GM13977 (cell line): ENCODE measurements around the gene PLSCR4.
A peak's percentile ranks its signal among the peaks of the same experiment; 100 is the strongest.

Experiments used
- DNase-seq: peaks from one replicate; pipeline ENCODE4 v3.0.0; 2012; ENCODE audit warnings: low spot score
- CTCF ChIP-seq: IDR thresholded peaks from 2 replicates; pipeline ENCODE4 v1.5.1; 2012; ENCODE audit warnings: mild to moderate bottlenecking, control low read depth; ENCODE audit not compliant: insufficient read depth; ENCODE audit errors: extremely low read depth, missing control alignments
- in situ Hi-C: fragments of 300-500 bp; cut with MboI; formaldehyde crosslinking; loops from one replicate; pipeline ENCODE4 v1.12.0; 2022; ENCODE audit warnings: low sequenced_read_pairs, low pct_unique_long_range_greater_than_20kb, mixed read lengths, inconsistent platforms; ENCODE audit not compliant: unreplicated experiment

The PLSCR4 gene

GRCh38 chr3:146164506-146164905, 86.4 kb downstream of the PLSCR4 start:
- TF ChIP-seq CTCF = no peak
- DNase-seq = no peak
- in situ Hi-C loops = no loop called here

- no peak for TF ChIP-seq CTCF
- no peak for DNase-seq
- in situ Hi-C loops = no loop called here
Observed at GRCh38 chr3:146164071-146164470, 86.8 kb downstream of the PLSCR4 start.

GRCh38 chr3:146163584-146163983, 87.3 kb downstream of the PLSCR4 start:
- no peak for DNase-seq
- in situ Hi-C loops = no loop called here
- no peak for TF ChIP-seq CTCF

GRCh38 chr3:146162561-146162960, 88.3 kb downstream of the PLSCR4 start:
- in situ Hi-C loops = no loop called here
- no peak for DNase-seq
- TF ChIP-seq CTCF = no peak

GRCh38 chr3:146161663-146162002, 89.3 kb downstream of the PLSCR4 start:
- no peak for TF ChIP-seq CTCF
- DNase-seq = no peak
- in situ Hi-C loops = no loop called here

- in situ Hi-C loops = no loop called here
- no peak for TF ChIP-seq CTCF
- peak; percentile 54 for DNase-seq
Observed at GRCh38 chr3:146160964-146161662, 89.8 kb downstream of the PLSCR4 start, which contains the start of gene PLOD2. Gene PLOD2, minus strand, starts transcription at chr3:146161184. Its CDS starts 195 bp downstream, at chr3:146160989.
